ENCODE data around the gene MED27. TPM values are rescaled to one million over a fixed set of nuclear protein-coding genes. Genes with fewer than 3 reads are reported as not detected.

Gene MED27
- total RNA-seq, 1 experiment from 2014 or later = 38.4 TPM

DNA sequence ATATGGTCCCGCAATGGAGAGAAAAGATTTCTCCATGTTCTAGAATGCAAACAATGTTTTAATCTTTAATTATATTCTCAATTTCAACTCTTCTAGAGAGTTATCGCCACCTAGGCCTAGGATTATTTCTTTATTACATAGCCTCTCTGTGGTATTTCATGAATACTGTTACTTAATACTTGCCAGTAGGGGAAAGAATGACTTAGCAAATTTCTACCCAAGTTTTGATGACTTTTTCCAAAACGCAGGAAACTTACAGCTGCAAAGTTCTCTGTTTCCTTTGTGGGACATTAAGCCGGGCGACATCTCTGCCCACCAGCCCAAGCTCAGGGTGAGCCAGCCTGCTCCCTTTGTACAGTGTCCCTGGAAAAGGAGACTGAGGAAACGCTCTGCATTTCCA is 73.8 kb downstream of the MED27 start:
- H2AFZ ChIP-seq (ENCODE audit: low read length) = no peak overlapping the region
- H3K4me1 ChIP-seq (ENCODE audit: insufficient read depth, low read length) = peaks cover 37% of the 10 kb centered on the region
- no peaks in the 10 kb centered on the region for H3K9me3 ChIP-seq (ENCODE audit: low read length)
- DNase-seq = no peak
- CTCF ChIA-PET = no interaction called here
- H3K27ac ChIP-seq (ENCODE audit: low read length) = peak overlapping the region; percentile 22; the same call in 1 of the 2 replicates
- H3K27me3 ChIP-seq (ENCODE audit: low read length) = no peaks in the 10 kb centered on the region
- no peak for ATAC-seq
- POLR2A ChIA-PET (ENCODE audit: unreplicated experiment) = no interaction called here
- no peak overlapping the region for H3K4me2 ChIP-seq (ENCODE audit: low read length)
- no peaks in the 10 kb centered on the region for H3K9me2 ChIP-seq (replicated peaks; ENCODE audit: low read length)
- peaks cover 63% of the 10 kb centered on the region for H3K79me2 ChIP-seq (ENCODE audit: low read length)
- H3K4me3 ChIP-seq (ENCODE audit: low read length) = no peak overlapping the region
- H3K36me3 ChIP-seq (ENCODE audit: low read depth, low read length) = peaks cover 5% of the 10 kb centered on the region; the same call in 1 of the 2 replicates
- no peaks in the 10 kb centered on the region for H3F3A ChIP-seq (ENCODE audit: low read length, unreplicated experiment)
- no peak for TF ChIP-seq EZH2phosphoT487 (IDR thresholded peaks at IDR 0.05; ENCODE audit: borderline replicate concordance, low read length)
- TF ChIP-seq EZH2 (IDR thresholded peaks at IDR 0.05; ENCODE audit: low read length, unreplicated experiment) = no peak
- TF ChIP-seq, protein P1, sequence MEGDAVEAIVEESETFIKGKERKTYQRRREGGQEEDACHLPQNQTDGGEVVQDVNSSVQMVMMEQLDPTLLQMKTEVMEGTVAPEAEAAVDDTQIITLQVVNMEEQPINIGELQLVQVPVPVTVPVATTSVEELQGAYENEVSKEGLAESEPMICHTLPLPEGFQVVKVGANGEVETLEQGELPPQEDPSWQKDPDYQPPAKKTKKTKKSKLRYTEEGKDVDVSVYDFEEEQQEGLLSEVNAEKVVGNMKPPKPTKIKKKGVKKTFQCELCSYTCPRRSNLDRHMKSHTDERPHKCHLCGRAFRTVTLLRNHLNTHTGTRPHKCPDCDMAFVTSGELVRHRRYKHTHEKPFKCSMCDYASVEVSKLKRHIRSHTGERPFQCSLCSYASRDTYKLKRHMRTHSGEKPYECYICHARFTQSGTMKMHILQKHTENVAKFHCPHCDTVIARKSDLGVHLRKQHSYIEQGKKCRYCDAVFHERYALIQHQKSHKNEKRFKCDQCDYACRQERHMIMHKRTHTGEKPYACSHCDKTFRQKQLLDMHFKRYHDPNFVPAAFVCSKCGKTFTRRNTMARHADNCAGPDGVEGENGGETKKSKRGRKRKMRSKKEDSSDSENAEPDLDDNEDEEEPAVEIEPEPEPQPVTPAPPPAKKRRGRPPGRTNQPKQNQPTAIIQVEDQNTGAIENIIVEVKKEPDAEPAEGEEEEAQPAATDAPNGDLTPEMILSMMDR (conservative IDR thresholded peaks at IDR 0.05; ENCODE audit: low read depth, low read length) = no peak
- intact Hi-C loops (cut with micrococcal nuclease) = loop anchor here (2.0 to 5.0 kb wide), 3 partner anchors 19 to 86 kb away; partner anchors contain the start of gene MED27
- no TSS peak for BruUV-seq (replicated peaks)
- no peaks in the 10 kb centered on the region for H4K20me1 ChIP-seq (ENCODE audit: low read length)
- no peak overlapping the region for H3K9ac ChIP-seq (ENCODE audit: low read length)

- ATAC-seq = no peak
- Histone ChIP-seq H3K9ac (ENCODE audit: low read length) (no peak overlapping the region), H3K36me3 (ENCODE audit: low read depth, low read length) (peaks cover 4% of the 10 kb centered on the region; the same call in 1 of the 2 replicates), H3F3A (ENCODE audit: low read length, unreplicated experiment) (no peaks in the 10 kb centered on the region), H4K20me1 (ENCODE audit: low read length) (no peaks in the 10 kb centered on the region), H3K27me3 (ENCODE audit: low read length) (no peaks in the 10 kb centered on the region), H3K9me3 (ENCODE audit: low read length) (no peaks in the 10 kb centered on the region), H3K9me2 (replicated peaks; ENCODE audit: low read length) (no peaks in the 10 kb centered on the region), H3K79me2 (ENCODE audit: low read length) (peaks cover 70% of the 10 kb centered on the region), H3K4me3 (ENCODE audit: low read length) (no peak overlapping the region), H3K4me1 (ENCODE audit: insufficient read depth, low read length) (peaks cover 45% of the 10 kb centered on the region), H2AFZ (ENCODE audit: low read length) (no peak overlapping the region), H3K4me2 (ENCODE audit: low read length) (no peak overlapping the region), H3K27ac (ENCODE audit: low read length) (no peak overlapping the region)
- TF ChIP-seq EZH2 (IDR thresholded peaks at IDR 0.05; ENCODE audit: low read length, unreplicated experiment) (no peak), EZH2phosphoT487 (IDR thresholded peaks at IDR 0.05; ENCODE audit: borderline replicate concordance, low read length) (no peak)
- TF ChIP-seq, protein P1 (conservative IDR thresholded peaks at IDR 0.05; ENCODE audit: low read depth, low read length) = no peak
- intact Hi-C loops (cut with micrococcal nuclease) = no loop called here
- no TSS peak for BruUV-seq (replicated peaks)
- ChIA-PET CTCF (no interaction called here), POLR2A (ENCODE audit: unreplicated experiment) (no interaction called here)
- no peak for DNase-seq
Observed at GRCh38 chr9:132004323-132004722, 75.3 kb downstream of the MED27 start.

DNA sequence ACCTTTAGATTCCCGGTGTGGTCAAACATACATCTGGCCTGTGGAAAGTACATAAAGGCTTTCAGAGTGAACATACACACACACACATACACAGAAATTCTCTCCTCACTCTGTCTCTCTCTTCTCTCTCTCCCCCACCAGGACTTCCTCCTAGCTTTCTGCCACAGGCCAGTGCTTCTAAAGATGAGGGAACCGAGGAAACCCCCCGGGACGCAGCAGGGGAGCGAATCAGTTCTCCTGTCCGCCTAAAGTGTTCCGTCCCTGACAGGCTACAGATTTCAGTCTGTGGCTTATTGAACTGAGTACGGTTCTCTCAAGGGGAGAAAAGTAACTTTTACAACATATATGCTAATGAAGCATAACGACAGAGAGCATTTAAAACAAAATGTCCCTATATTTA is 75.8 kb downstream of the MED27 start:
- ChIA-PET POLR2A (ENCODE audit: unreplicated experiment) (no interaction called here), CTCF (no interaction called here)
- ATAC-seq (no peak), DNase-seq (no peak)
- H4K20me1 ChIP-seq (ENCODE audit: low read length) = no peaks in the 10 kb centered on the region
- intact Hi-C loops (cut with micrococcal nuclease) = no loop called here
- H3K4me1 ChIP-seq (ENCODE audit: insufficient read depth, low read length) = peaks cover 43% of the 10 kb centered on the region
- H3K27me3 ChIP-seq (ENCODE audit: low read length) = no peaks in the 10 kb centered on the region
- H3K9me3 ChIP-seq (ENCODE audit: low read length) = no peaks in the 10 kb centered on the region
- H3K9me2 ChIP-seq (replicated peaks; ENCODE audit: low read length) = no peaks in the 10 kb centered on the region
- peaks cover 4% of the 10 kb centered on the region; the same call in 1 of the 2 replicates for H3K36me3 ChIP-seq (ENCODE audit: low read depth, low read length)
- no peak overlapping the region for H3K4me3 ChIP-seq (ENCODE audit: low read length)
- BruUV-seq (replicated peaks) = no TSS peak
- no peaks in the 10 kb centered on the region for H3F3A ChIP-seq (ENCODE audit: low read length, unreplicated experiment)
- no peak overlapping the region for H3K9ac ChIP-seq (ENCODE audit: low read length)
- H3K79me2 ChIP-seq (ENCODE audit: low read length) = peaks cover 74% of the 10 kb centered on the region
- no peak overlapping the region for H3K27ac ChIP-seq (ENCODE audit: low read length)
- H3K4me2 ChIP-seq (ENCODE audit: low read length) = no peak overlapping the region
- TF ChIP-seq, protein P1 (conservative IDR thresholded peaks at IDR 0.05; ENCODE audit: low read depth, low read length) = no peak
- no peak for TF ChIP-seq EZH2phosphoT487 (IDR thresholded peaks at IDR 0.05; ENCODE audit: borderline replicate concordance, low read length)
- TF ChIP-seq EZH2 (IDR thresholded peaks at IDR 0.05; ENCODE audit: low read length, unreplicated experiment) = no peak
- H2AFZ ChIP-seq (ENCODE audit: low read length) = no peak overlapping the region
